Renal cortex interstitium (tissue), 11 donors: ENCODE results near the gene TNS2. TPM values are rescaled to one million over a fixed set of nuclear protein-coding genes. Genes with fewer than 3 reads are reported as not detected.
"Not testable (repeated sequence)": the region's sequence is repeated elsewhere in the genome, so short reads cannot be mapped to it uniquely, and the experiment has no call there.

Experiments used
- DNase-seq, 11 donors: peaks; one replicate each; pipeline ENCODE4 v3.0.0-alpha.2; 2013; ENCODE audit warnings: low read depth in 9 of 11, low spot score in 4 of 11; ENCODE audit errors: extremely low read depth in 1 of 11
- polyA plus RNA-seq, 3 donors: library from polyadenylated mRNA; unstranded; fragments of 120-200 nt; gene quantifications; one replicate each; pipeline ENCODE4 v1.2.1, GENCODE V29; 2013; ENCODE audit not compliant: insufficient read length in 3 of 3

The TNS2 gene
- polyA plus RNA-seq, 3 donors, result 94.1 to 144 (median 111) TPM

DNA sequence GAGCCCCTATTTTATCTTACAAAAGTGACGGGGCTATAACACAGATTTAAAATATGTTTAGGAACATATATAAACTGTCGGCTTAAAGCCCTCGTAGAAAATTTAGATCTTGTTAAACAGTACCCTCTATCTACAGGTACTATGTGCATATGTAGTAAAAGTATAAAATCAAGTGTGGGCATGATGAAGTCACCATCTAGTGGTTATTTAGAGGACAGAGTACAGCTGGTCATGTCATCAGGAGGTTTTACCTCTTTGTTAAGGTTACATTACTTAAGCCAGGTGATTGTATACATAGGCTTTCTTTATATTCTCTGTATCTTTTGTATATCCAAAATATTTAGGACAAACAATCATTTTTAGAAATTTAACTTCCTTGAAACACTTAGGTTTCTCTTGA lies 18.2 kb upstream of the TNS2 start:
- no peak for DNase-seq

DNA sequence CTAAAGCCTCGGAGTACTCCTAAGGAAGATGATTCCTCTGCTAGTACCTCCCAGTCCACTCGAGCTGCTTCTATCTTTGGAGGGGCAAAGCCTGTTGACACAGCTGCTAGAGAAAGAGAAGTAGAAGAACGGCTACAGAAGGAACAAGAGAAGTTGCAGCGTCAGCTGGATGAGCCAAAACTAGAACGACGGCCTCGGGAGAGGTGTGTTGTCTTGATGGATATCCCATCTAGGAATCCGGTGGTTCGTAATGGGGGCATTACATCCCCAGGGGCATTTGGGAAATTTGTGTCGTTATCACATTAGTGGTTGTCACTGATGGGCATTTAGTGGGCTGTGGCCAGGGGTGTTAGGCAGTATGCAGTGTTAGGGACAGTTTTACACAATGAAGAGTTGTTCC lies 16.0 kb upstream of the TNS2 start:
- DNase-seq, result not testable (repeated sequence)

DNA sequence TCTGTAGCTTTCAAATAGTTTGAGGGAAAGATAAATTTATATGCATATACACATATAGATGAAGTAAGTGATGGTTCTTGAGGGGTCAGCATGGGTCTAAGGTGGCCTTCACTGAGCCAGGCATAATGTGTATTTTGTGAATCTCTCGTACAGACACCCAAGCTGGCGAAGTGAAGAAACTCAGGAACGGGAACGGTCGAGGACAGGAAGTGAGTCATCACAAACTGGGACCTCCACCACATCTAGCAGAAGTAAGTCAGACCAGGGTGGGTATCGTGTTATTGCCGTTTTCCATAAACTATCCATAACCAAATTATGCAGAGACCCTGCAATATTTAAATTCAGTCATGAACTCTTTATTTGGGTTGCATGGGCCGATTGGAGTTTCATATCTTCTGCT lies 15.4 kb upstream of the TNS2 start:
- DNase-seq, result no peak

DNA sequence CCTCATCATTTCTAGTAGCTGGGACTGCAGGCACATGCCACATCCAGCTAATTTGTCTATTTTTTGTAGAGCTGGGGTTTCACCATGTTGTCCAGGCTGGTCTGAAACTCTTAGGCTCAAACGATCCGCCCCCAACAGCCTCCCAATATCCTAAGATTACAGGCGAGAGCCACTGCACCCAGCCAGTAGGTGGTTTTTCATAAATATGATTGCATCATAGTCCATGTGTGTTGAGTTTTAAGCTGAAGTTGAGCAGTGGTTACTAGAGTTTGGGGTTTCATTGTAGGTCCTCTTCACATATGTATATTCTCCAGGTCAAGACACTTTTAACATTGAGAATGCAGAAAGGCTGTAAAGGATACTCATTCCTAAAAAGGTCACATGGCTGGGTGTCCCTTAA lies 13.1 kb upstream of the TNS2 start:
- DNase-seq, result no peak

DNA sequence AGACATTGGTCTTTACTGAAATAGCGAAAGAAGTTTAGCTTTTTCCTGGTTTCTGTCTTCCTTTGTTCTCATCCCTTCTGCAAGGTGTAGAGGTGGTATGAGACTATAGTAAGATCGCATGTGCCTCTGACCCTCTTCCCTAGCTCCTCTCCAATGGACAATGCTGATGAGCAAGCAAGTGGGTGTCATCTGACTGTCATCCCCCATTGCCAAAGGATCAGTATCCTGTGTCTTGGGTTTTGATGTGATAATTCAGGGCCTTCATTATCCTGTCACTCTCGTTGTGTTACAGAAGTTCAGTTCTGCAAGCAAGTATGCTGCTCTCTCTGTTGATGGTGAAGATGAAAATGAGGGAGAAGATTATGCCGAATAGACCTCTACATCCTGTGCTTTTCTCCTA lies 10.0 kb upstream of the TNS2 start:
- no peak for DNase-seq

DNA sequence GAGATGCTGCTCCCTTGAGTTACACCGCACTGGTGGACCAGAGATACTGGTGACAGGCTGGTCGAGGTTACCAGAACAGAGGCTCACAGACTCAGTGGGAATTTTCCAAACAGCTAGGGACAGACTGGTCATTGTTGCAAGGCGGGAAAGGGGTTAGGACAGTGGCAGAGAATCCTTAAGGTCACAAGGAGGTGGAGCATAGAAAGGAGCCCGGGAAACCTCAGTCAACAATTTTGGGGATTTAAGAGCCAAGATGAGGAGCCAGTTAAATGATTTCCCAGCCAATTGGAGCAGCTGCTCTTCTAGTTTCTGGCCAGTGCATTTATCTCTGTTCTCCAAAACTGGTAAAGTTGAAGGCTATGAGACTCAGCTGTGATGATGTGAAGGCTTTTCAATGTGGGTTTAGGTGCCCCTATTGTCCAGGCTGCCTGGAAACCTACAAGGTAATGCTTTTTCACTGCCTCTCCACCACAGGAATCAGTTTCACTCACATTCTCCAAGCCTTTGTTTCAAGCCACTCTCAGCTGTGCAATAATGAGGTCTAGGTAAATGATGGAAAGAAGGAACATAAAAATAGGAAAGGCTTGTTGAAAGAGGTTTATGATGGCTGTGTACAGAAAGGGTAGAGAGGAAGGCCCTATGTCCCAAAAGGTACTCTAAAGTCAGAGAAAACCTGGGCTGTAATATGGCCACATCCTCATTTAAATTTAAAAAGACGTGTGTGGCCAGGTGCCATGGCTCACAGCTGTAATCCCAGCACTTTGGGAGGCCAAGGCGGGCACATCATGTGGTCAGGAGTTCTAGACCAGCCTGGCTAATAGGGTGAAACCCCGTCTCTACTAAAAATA lies 7.0 kb upstream of the TNS2 start:
- no peak for DNase-seq

DNA sequence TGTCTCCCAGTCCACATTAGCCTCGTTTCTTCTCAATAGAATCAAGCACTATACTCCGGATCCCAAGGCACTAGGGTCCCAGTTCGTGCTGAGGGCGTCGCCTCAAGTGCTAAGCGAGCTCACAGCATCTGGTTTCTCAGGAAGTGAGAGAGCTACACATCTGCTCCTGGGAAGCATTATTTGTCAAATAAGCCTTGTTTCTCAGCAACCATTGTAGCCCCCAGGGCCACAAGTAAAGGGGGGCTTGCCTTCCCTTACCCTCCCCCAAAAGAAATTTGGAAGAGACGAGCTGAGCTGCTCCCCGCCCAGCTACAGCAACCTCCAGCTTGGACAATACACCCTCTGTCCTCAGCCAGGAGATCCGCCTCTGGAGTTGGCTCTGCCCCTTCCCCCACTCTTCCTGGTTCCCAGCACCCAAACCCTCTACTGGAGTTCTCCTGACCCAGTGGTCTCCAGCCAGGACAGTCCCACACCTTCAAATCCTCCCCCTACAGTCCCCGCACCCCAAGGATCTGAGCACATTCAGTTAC lies 5.7 kb upstream of the TNS2 start:
- DNase-seq, result no peak

DNA sequence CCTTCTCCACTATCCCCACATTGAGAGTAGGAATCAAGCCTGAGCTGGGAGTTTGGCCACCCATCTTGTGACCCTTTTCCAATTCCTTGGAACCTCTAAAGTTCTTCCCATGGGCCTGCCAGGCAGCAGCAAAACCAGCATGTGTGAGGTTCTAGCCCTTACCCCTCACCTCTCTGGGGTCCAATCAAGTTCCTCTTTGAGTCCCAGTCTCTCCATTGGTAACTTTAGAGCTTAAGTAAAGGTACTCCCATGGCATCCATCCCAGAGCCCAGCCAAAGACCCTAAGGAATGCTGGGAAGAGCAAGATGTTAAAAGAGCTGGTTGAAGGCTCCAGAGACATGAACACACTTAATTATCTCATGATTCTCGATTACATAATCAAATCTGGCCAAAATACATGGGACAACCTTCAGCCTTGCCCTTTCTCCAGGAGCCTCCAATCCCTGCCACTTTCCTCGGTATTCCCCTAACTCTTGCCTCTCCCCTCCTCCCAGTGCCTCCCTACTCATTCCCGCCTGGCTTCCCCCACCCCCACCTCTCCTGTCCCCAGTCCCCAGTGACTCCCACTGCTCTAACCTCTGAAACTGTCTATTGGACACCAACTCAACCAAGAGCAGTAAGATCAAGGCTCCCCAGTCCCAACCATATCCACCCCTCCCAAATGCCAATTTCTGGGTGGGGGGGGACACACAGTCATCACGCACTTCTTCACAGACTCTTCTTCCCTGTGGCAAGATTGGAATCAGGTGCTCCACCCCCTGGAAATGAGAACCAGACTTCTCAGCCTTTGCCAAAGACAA lies 4.8 kb upstream of the TNS2 start:
- DNase-seq, result no peak

DNA sequence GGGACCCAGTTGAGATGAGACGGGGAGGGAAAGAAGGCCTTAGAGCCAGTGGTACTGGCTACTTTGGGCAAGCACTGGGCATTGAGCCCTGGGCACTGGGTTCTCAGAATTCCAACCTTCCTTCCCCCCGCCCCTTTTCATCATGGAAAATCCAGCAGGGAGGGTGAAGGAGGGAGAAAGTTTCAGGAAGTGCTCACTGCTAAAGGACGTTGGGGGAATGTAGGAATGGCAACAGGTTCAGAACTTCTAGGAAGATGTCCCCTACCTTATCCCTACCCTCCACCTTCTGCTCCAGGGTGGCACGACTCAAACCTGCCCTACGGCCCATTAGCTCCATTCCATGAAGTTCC lies 4.2 kb upstream of the TNS2 start:
- no peak for DNase-seq

DNA sequence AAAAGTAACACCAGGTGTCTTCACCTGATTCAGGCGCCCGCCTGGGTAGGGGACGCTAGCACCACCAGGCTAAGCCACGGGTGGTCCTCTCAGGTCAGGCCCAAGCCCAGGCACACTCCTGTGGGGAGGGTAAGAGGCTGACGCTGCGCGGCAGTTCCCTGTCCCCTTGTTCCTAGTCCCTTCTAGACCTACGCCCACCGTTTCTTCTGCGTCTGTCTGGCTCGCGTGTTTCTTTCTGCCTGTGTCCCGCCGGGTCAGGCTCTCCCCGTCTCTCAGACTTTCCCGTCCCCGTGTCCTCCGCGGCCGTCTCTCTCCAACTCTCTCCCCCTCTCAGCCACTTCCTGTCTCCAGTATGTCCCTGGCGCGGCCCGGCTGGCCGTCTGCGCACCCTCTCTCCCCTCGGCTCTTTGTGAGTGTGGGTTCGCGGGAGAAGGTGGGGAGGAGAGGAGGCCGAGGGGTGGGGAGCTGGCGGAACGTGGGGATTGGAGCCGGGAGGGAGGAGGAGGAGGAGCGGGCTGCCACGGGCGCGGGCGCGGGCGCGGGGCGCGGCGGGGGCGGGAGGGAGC lies 3.1 kb upstream of the TNS2 start:
- DNase-seq, result peak in 7 of 11 donors; percentile 68 to 80 (median 72)

DNA sequence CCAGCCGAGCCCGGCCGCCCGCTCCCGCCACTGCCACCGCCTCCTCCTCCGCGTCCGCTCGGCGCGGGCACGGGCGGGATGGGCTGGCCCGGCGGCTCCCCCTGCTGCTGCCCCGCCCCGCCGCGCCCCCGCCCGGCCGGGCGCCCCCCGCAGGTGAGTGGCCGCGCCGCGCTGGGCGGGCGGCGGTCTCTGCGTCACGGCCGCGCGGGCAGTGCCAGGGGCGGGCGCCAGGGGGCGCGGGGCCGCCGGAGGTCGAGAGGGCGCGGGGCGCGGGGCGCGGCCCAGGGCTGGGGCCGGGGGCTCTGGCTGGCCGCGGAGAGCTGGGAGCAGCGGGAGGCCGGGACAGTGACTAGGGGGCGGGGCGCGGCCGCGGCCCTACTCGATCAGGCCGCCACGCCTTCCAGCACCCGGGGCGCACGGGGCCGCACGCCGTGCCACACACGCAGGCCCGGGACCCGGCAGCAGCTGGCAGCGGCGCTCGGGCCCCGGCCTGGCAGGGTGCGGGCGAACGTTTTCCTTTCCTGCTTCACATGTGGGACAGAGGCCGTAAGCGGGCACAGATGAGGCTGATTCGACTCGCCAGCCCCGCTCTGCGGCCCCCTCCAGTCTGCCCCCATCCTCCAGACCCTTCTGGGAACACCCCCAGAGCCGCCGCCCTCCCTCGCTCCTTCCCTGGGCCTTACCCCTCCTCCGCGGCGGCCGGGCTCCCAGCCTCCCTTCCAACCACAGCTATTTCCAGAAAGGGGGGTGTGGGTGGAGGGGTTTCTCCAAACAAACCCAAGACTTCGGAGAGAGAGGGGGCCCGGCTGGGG lies 2.4 kb upstream of the TNS2 start:
- peak in 8 of 11 donors; percentile 69 to 87 (median 81) for DNase-seq

DNA sequence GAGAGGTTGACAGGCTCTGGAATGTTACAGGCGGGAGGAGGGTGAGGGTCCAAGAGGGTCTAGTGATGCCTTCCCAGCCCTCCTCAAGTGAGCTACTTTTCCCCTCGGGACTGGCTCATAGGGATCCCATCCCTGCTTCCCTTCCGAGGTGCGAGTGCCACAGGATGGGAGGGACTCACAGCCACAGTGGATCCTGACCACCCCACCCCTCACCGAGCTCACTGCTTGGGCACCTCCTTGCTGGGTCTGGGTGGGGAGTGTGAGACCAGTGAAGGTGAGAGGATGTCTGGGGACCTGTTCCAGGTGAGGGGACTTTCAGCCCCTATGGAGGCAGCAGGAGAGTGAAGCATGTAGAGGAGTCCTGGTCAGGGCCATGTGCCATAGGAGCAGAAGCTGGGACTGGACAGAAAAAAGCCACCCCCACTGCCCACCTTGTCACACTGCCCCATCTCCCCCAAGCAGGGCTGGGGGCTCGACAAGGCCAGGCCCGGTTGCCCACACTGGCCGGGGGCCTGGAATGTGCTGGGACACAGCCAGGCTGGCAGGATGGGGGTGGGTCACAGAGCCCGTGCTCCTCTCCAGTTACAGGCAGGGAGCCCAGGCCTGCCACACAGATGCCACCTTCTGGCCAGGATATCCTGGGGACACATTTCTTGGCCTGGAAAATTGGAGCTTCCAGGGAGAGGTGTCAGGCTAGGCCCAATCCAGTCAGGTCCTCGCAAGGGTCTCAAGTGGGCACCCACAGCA lies 1.7 kb upstream of the TNS2 start:
- no peak for DNase-seq

DNA sequence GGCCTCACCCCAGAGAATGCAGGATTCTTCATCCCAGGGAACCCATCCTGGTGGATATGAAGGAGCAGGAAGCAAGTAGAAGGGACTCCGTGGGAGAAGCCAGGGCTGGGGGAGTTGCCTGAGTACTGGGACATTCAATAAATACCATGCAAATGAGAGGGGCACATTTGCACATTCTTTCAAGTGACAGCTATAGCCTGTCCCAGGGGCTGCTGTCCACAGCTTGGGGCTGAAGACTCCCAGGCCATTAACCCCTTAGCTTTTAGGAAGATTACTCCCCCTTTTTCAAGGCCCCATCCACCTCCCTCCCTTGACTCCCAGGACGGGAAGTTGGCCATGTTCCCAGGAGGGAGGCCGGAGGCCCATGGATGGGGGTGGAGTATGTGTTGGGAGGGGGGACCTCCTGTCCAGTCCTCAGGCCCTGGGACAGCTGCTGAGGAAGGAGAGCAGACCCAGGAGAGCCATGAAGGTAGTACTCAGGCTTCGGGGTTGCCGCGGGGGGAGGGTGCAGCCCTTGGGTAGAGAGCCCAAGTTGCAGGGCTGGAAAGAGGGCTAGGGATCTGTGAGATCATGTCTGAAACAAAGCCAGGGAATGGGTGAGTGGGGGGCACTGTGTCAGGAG lies 974 bp upstream of the TNS2 start:
- DNase-seq, result peak in 9 of 11 donors; percentile 64 to 85 (median 78)

DNA sequence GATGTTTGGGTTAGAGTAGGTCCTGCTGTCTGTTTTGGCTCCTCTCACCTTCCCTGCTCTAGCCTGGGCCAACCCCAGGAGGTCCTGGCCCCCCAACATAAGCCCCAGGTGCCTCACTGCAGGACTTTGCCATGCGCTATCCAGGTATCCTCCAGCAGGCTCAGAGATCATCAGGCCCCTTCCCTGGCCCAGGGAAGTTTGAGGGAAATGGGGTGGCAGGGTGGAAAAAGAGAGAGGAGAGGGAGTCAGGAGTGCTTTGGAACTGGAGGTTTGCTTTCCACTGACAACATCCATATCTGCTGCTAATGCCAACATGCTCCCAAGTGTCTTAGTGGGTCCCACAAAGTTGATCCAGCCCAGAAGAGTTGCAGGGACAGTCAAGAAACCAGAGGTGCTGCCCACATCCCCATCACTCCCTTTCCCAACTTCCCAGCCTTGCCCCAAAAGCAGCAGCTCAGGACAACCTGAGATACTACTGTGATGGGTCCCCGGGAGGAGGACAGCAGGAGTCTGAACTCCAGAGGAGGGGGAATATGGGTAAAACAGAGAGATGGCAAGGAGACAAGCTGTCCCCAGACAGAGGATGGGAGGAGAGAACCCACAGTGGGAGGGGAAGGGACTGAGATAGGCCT lies 677 bp downstream of the TNS2 start:
- DNase-seq, result no peak

DNA sequence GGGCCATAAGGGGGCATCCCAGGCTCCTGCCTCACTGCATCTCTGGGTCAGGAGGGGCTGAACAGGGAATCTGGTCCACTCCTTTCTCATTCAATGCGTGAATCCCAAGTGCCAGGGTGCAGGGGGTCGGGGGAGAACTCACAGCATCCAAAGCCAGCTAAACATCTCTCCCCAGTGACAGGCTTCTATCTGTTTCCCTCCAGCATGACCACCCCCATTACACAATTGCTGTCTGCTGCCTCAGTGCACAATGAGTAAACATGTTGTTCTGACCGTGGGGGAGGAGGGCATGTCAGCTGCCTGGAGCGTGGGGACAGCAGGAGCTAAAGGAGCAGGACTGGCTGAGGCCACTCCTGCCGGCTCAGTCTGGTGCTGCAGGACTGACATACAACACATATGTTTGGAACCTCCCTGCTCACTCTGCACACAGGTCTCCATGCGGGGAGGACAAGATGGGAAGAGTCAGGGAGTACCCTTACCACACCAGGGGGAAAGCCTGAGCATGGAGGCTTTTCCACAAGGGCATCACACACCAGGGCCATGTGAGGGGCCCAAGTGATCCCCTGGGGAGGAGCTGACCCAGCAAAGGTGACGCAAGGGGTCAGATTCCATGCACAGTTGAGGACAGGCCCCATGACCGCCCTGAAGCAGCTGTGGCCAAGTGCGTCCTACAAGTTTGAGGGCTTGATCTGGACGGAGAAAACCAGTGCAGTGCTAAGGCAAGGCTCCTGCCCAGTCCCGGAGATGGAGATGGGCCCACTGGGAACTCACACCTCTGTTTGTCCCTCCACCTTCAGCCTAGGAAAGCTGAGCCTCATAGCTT lies 1.4 kb downstream of the TNS2 start:
- DNase-seq, result peak in 6 of 11 donors; percentile 36 to 77 (median 59)

DNA sequence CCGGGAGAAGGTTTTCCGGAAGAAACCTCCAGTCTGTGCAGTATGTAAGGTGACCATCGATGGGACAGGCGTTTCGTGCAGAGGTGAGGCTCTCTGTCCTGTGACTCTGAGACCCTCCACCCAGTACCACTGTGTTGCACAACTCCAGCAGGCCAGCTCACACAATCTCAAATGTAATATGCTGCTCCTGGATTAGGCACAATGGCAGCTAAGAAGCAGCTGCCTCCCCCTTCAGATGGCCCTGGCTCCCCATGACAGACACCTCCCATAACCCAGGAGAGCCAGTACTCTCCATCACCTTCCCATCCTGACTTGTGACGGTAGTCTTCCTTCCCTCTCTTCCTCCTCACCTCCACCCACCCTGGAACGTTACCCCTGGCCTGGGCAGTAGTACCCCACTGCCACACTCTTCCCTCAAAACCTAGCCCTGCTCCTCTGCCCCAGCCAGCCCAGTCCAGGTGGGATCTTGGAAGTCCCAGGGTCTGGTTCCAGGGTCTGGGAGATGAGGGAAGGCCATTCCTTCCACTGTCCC lies 2.1 kb downstream of the TNS2 start:
- no peak for DNase-seq
